Endothelial cell of hepatic sinusoid (primary cell): ENCODE data around the gene PWWP2A.
"Not testable (repeated sequence)": the region's sequence is repeated elsewhere in the genome, so short reads cannot be mapped to it uniquely, and the experiment has no call there.

Experiments
- in situ Hi-C: cut with HindIII; loops from 2 replicates; pipeline ENCODE4 v1.10.0; 2017; ENCODE audit warnings: low sequenced_read_pairs

The PWWP2A gene, protein sequence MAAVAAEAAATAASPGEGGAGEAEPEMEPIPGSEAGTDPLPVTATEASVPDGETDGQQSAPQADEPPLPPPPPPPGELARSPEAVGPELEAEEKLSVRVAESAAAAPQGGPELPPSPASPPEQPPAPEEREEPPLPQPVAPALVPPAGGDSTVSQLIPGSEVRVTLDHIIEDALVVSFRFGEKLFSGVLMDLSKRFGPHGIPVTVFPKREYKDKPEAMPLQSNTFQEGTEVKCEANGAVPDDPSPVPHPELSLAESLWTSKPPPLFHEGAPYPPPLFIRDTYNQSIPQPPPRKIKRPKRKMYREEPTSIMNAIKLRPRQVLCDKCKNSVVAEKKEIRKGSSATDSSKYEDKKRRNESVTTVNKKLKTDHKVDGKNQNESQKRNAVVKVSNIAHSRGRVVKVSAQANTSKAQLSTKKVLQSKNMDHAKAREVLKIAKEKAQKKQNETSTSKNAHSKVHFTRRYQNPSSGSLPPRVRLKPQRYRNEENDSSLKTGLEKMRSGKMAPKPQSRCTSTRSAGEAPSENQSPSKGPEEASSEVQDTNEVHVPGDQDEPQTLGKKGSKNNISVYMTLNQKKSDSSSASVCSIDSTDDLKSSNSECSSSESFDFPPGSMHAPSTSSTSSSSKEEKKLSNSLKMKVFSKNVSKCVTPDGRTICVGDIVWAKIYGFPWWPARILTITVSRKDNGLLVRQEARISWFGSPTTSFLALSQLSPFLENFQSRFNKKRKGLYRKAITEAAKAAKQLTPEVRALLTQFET

DNA sequence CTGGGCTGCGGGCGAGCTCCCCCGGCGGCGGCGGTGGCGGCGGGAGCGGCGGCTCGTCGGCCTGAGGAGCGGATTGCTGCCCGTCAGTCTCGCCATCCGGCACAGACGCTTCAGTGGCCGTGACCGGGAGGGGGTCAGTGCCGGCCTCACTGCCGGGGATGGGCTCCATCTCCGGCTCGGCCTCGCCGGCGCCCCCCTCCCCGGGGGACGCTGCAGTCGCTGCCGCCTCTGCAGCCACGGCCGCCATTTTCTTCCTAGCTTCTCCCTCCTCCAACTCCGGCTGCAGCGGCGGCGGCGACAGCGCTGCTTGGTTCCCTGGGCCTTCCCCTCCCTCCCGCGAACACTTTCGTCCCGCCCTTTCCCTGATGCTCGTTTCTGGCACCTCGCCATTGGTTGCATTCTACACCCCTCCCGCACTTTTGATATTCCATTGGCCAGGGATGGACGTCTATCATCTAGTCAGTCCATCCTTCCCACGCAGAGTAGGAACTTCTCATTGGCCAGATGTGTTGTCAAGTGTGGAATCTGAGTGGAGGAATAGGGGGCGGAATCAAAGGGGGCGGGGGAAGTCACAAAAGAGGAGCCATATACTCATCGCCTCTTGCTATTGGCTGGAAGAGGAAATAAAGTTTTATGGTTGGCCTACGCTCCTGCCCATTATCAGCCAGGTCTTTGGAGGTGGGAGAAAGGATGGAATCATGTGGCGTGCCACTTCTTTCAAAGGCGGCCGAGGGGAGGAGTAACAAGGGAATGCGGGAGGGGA, at the start of gene PWWP2A:
TSS of gene PWWP2A (minus strand) at position 309 of the 763 bp plus-strand sequence. CDS start at position 247, 62 bp downstream.
- in situ Hi-C loops: no loop called here

DNA sequence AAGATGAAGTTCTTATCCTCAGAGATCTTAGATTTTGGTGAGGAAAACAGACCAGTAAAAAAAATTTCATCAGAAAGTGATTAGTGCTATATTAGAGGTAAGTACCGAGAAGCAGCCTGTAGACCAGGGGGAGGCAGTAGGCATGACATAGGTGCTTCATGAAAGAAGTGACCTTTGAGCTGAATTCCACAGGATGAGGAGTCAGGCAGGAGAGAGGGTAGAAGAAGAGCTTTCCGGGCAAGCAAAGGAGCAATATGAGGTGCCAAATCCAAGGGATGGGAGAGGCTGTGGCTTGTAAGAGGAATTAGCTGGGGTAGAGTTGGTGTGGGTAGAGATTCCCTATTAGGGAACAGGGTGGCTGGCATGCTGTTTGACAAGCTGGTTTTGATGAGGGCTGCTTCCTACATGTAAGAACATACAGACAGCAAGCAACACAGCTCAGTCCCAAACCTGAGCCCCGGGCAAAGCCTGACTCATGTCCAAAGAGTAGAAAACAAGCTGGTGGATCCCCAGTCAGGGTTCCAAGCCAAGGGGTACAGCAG, 48.4 kb upstream of the PWWP2A start:
- in situ Hi-C loops: no loop called here

DNA sequence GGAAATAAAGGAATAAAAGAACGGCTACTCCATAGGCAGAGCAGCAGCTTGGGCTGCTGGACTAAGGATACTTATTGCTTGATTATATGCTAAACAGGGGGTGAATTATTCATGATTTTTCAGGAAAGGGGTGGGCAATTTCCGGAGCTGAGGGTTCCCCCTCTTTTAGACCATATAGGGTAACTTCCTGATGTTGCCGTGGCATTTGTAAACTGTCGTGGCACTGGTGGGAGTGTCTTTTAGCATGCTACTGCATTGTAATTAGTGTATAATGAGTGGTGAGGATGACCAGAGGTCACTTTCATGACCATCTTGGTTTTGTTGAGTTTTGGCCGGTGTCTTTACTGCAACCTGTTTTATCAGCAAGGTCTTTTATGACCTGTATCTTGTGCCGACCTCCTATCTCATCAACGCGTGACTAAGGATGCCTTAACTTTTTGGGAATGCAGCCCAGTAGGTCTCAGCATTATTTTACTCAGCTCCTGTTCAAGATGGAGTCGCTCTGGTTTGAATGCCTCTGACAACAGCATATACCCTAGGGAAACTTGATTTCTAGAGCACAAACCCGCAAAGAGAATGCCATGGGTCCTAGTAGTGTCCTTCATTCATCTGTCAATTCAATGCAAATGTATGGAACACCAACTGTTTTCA, 47.8 kb upstream of the PWWP2A start:
- in situ Hi-C loops: no loop called here

DNA sequence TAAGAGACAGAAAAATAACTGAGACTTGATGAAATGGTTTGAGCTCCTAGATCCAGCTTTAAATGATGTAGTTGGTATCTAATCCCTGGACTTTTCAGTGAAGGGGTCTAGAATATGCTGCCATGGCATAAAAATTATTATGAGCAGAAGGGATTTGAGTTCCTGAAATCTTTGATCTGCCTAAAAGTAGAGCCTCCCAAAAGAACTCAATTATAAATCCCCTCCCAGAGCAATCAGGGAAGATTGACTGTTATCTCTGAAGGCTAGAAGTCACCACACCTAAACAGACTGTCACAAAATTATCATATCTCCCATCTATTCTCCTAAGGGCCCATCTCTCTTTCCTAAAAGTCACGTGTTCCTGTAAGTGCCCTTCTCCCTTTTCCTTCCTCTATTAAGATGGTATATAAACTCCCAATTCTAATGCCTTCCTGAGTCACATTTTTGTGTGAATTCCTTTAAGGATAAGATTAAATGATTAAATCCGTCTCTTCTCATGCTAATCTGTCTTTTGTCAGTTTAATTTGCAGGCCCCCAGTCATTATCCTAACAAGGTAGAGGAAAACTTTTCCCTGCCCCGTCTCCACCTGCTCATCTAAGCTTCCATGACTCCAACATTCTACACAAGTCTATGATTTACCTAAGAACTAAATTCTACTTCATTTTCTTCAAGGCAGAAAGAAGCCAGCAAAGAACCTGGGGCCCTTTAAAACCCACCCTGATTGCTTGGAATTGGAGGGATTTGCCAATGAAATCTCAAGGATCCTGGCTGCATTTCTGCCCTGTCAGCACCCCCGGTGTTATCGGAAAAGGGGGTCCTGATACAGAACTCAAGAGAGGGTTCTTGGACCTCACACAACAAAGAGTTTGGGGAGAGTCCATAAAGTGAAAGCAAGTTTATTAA, 47.1 kb upstream of the PWWP2A start:
- in situ Hi-C loops: no loop called here

DNA sequence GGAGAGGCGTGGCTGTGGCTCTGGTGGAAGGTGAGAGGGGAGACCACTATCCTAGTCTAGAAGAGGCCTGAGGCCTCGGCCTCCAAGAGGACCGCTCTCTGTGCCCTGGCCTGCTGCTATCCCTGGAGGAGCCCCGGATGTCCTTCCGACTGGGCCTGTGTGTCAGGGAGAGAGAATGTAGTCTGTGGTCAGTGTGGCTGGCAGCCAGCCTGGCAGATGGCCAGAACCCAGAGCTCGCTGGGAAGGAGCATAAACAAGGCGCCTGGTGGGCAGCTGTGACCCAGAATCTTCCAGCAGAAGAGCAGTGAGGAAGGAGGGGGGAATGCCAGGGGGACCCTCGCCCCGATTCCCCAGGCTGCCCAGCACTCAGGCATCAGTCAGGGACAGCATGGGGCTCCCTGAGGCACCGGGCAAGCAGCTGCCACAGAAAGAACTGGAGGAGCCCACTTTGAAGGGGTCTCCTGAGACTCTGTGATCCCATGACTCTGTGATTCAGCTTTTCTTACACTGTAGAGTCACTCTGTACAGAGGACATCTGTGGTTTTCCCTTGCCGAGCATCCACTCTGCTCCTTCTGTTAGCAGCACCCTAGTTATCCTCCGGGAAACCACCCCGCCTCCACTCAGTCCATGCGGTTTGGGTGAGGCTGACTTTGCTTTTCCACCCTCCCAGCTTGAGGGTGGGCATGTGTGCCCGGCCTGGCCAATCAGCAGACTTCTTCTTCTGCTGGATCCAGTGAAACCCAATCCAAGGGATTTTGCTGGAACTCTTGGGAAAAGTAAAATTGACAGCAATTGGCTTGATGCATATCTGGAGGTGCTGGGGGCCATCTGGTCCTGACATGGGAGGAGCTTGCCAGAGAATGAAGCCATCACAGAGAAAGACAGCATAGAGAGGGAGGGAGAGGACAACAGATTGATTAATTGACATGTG, 46.2 kb upstream of the PWWP2A start:
- in situ Hi-C loops: no loop called here

DNA sequence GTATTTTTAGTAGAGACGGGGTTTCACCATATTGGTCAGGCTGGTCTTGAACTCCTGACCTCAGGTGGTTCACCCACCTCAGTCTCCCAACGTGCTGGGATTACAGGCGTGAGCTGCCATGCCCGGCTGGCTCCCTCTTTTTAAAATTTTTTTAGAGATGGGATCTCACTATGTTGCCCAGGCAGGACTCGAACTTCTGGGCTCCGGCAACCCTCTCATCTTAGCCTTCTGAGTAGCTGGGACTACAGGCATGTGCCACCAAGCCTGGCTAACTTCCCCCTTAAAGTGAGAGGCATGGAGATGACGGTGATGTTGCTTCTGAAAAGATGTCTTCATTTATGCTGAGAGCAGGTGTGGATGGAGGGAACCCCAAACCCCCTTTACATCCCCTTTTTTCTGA, 43.7 kb upstream of the PWWP2A start:
- in situ Hi-C loops: no loop called here

DNA sequence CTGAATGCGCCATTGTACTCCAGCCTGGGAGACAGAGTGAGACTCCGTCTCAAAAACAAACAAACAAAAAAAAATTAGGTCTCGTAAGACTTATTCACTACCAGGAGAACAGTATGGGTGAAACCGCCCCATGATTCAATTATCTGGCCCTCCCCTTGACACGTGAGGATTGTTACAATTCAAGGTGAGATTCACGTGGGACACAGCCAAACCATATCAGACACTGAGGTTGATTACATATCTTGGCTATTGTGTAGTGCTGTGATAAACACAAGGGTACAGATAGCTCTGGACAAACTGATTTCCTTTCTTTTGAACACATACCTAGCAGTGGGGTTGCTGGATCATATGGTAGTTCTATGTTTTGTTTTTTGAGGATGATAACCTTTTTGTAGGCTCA, 42.4 kb upstream of the PWWP2A start:
- in situ Hi-C loops: no loop called here

DNA sequence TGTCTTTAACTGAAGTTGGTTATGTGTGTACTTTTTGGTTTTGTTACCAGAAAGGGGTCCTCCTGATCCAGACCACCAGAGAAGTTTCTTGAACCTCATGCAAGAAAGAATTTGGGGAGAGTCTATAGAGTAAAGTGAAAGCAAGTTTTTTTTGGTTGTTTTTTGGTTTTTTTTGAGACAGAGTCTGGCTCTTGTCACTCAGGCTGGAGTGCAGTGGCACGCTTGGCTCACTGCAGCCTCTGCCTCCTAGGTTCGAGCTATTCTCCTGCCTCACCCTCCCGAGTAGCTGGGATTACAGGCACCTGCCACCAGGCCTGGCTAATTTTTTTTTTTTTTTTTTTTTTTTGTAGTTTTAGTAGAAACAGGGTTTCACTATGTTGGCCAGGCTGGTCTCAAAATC, 41.6 kb upstream of the PWWP2A start:
- in situ Hi-C loops: not testable (repeated sequence)

DNA sequence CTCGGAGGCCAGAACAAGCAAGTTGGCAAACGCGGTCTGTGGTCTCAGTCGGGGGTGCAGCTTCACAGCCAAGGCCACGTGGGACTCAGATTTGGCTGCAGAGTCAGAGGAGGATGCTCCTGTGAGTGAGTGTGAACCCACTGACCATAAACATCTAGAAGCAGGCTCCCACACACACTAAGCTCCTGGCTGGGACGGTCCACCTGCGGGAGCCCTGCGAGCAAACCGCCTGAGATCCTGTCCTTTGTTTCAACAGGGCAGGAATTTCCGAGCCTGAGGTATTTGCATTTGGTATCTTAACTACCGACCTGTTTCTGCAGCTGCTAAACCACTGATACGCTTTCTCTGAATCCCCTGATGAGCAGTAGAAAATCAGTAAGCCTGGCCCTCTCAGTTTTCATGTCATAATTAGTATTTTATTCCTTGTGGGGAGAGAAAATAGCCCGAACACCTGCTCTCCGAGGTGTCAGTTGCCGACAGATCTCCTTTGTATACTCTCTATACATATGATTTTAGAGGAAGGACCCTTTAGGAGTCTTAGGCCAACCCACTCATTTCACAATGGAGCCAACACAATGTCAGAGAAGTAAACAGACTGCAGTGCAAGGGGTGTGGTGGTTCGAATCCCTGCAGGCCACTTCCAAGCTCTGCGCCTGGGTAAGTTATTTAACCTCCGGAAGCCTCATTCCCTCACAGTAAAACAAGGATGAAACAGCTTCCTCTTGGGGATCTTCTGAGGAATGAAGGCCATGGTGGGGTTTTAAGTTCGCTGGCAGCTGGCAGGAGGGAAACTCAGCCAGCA, 40.9 kb upstream of the PWWP2A start:
- in situ Hi-C loops: no loop called here

DNA sequence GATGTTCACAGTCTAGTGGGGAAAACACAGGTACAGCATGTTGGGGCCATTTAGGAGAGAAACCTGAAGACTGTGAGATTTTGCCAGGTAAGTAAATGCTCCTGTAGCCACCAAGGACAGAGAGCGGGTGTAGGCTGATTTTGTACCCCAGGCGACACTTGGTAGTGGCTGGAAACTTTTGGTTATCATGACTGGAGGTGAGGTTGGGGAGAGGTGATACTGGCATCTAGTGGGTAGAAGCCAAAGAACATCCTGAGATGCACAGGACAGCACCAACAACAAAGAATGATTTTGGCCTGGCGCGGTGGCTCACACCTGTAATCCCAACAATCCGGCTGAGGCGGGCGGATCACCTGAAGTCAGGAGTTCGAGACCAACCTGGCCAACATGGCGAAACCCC, 38.8 kb upstream of the PWWP2A start:
- in situ Hi-C loops: no loop called here

DNA sequence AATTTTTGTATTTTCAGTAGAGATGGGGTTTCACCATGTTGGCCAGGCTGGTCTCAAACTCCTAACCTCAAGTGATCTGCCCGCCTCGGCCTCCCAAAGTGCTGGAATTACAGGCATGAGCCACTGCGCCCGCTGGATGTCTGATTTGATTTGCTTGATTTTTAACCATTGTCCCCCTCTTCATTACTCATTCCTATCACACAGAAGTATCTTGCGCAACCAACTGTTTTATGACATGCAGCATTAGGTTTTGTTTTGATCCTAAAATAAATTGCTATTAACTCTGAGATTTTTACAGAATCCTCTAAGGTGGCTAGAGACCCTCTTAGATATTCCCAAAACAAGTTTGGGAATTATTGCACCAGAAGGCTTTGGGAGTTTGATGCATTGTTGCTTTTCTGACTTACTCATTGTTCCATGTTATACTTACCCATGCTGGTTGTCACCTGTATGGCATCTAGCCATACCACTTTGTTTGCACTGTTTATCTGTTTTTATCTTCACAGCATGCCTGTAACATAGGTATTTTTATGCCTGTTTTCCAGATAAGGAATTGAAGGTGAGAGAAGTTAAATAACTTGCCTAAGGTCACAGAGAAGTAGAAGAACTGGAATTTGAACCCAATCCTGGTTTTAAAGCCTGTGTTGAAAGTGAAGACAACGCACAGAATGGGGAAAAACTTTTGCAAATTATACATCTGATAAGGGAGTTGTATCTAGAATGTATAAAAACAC, 35.9 kb upstream of the PWWP2A start:
- in situ Hi-C loops: no loop called here

DNA sequence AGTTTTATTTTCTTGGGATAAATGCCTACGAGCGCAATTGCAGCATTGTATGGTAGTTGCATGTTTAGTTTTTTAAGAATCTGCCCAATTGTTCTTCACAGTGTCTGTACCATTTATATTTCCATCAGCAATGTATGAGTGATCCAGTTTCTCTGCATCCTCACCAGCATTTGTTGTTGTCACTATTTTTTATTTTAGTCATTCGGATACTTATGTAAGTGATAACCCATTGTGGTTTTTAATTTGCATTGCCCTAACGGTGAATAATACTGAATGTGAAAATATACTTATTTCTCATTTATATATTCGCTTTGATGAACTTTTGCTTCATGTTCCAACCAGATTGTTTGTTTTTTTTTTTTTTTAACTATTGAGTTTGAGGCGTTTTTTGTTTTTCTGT, 33.7 kb upstream of the PWWP2A start:
- in situ Hi-C loops: no loop called here

DNA sequence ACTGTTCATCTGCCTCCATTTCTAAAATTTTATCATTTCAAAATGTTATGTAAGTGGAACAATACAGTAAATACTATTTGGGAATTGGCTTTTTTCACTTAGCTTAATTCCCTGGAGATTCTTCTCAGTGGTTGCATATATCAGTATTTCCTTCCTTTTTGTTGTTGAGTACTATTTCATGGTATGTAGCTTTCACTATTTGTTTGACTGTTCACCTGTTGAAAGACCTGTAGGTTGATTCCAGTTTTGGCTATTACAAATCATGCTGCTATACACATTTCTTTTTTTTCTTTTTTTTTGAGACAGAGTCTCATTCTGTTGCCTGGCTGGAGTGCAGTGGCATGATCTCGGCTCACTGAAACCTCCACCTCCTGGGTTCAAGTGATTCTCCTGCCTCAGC, 33.0 kb upstream of the PWWP2A start:
- in situ Hi-C loops: no loop called here

DNA sequence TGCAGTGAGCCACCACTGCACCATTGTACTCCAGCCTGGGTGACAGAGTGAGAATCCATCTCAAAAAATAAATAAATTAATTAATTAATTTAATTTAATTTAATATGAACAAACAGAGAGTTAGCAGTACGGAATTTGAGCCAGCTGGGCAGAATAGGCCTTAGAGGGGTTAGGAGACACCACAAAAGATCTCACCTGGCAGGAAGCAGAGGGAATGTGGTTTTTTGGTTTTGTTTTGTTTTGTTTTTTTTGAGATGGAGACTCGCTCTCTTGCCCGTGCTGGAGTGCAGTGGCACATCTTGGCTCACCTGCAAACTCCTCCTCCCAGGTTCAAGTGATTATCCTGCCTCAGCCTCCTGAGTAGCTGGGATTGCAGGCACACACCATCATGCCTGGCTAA, 31.8 kb upstream of the PWWP2A start:
- in situ Hi-C loops: no loop called here

DNA sequence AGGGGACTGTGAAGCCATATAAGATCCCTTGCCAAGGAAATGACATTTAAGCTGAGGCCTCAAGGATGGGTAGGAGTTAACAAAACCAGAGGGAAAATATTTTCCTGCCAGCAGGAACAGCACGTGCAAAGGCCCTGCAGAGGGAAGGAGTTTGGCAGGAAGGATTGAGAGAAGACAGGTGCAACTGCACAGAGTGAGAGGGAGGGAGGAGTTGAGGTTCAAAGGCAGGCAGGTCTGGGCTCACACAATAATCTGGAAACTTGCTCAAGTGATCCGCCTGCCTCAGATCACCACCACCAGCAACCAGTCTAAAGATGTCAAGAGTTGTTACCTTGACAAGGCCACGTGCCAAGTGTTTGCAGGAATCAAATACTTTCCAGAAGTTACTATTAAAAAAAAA, 31.1 kb upstream of the PWWP2A start:
- in situ Hi-C loops: no loop called here

DNA sequence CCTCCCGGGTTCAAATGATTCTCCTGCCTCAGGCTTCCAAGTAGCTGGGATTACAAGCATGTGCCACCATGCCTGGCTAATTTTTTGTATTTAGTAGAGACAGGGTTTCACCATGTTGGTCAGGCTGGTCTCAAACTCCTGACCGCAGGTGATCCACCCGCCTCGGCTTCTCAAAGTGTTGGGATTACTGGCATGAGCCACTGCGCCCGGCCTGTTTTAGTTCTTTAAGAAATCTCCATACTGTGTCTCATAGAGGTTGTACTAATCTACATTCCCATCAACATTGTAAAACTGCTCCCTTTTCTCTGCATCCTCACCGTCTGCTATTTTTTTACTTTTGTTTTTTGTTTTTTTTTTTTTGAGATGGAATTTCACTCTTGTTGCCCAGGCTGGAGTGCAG, 25.2 kb upstream of the PWWP2A start:
- in situ Hi-C loops: not testable (repeated sequence)

DNA sequence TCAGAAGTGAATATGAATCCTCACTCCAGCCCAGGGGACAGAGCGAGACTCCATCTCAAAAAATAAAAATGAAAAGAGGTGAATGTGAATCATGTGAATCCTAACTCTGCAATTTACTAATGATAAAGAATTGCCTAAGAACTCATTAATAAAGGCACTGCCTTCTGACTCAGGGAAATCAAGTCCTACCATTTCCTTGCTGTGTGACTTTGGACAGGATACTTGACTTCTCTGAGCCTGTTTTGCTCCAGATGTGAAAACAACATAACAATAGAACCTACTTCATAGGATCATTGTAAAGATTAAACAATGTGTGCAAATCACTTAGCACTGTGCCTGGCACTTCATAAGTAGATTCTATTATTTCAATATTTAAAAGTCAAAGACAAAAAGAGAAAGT, 15.1 kb upstream of the PWWP2A start:
- in situ Hi-C loops: no loop called here
